Adrenal gland (tissue), 12 donors: ENCODE measurements around the gene SOBP. TPM values are rescaled to one million over a fixed set of nuclear protein-coding genes. Genes with fewer than 3 reads are reported as not detected.

Experiments used
- DNase-seq, 7 donors: peaks; one replicate each; pipeline ENCODE4 v3.0.0-alpha.2; 2019 to 2020
- H3K27ac ChIP-seq, 5 donors: fragments of 200-600 bp; sonication (generic) in 4 of 5; 1 replicate in 3 of 5; 2 replicates in 2 of 5; pipeline versions ENCODE4 v1.5.1 to v1.8.0; 2016 to 2020; ENCODE audit warnings: mild to moderate bottlenecking in 1 of 5
- H3K27me3 ChIP-seq: fragments of 200-600 bp; 2 replicates; pipeline ENCODE4 v1.8.0; 2021
- H3K36me3 ChIP-seq, 2 donors: fragments of 200-600 bp; replicated peaks in 1 of 2; 1 replicate in 1 of 2; 2 replicates in 1 of 2; pipeline versions ENCODE4 v1.5.1 to v1.8.0; 2018 to 2022
- H3K4me1 ChIP-seq, 2 donors: fragments of 200-600 bp; replicated peaks in 1 of 2; 1 replicate in 1 of 2; 2 replicates in 1 of 2; pipeline versions ENCODE4 v1.5.1 to v1.8.0; 2018 to 2021
- H3K4me3 ChIP-seq, 4 donors: fragments of 200-600 bp; sonication (generic) in 3 of 4; one replicate each; pipeline ENCODE4 v1.5.1; 2016 to 2018
- H3K9me3 ChIP-seq, 3 donors: fragments of 200-600 bp; sonication (generic) in 1 of 3; replicated peaks in 1 of 3; 1 replicate in 2 of 3; 2 replicates in 1 of 3; pipeline versions ENCODE4 v1.5.1 to v1.8.0; 2016 to 2021
- CTCF ChIP-seq, 6 experiments: fragments of 450-650 bp in 4 of 6; fragments of 200-600 bp in 2 of 6; sonication (generic) in 1 of 6; IDR thresholded peaks; 1 replicate in 5 of 6; 2 replicates in 1 of 6; pipeline versions ENCODE4 v1.5.1 to v1.8.0; 2016 to 2021; ENCODE audit warnings: antibody characterized with exemption in 6 of 6, mild to moderate bottlenecking in 2 of 6, moderate library complexity in 1 of 6
- POLR2A ChIP-seq, 2 donors: fragments of 450-650 bp; IDR thresholded peaks; one replicate each; pipeline ENCODE4 v1.6.1; 2017; ENCODE audit warnings: antibody characterized with exemption in 2 of 2, mild to moderate bottlenecking in 2 of 2, moderate library complexity in 1 of 2
- WGBS, 4 donors: extraction: QIAGEN DNeasy Blood & Tissue Kit in 2 of 4; methylation state at CpG; one replicate each; pipeline versions ENCODE4 v1.1.5 to v1.1.7; 2013 to 2017; 5-methylcytosine and 5-hydroxymethylcytosine counted together
- intact Hi-C, 2 donors: fragments of 100-400 bp; cut with DNase I; formaldehyde crosslinking; loops; one replicate each; pipeline versions ENCODE4 v1.14.1 to v1.15.0; 2022 to 2023
- polyA plus RNA-seq, 3 donors: library from polyadenylated mRNA; stranded (reverse); fragments of 200-250 nt in 2 of 3; fragments of 350-450 nt in 1 of 3; fragmentation: Illumina TruSeq in 1 of 3; extraction: RNeasy Lipid Tissue Mini Kit (QIAGEN cat#74804) in 1 of 3; gene quantifications; one replicate each; pipeline ENCODE4 v1.2.3, GENCODE V29; 2013 to 2014
- total RNA-seq, 9 donors: library from RNA; depleted of rRNA in 4 of 9; stranded (reverse); fragments of >200 nt in 4 of 9; fragments of 120-200 nt in 1 of 9; fragmentation: NEBNext Ultra II Directional in 1 of 9; extraction: Animal tissue kit (Norgen Biotek cat#: 25700) in 1 of 9; gene quantifications; one replicate each; pipeline versions ENCODE4 v1.1.0 to v1.2.4, GENCODE V29; 2013 to 2023
- donor health status: healthy with polysubstance abuse.
- donor health status: Bipolar disorder and iron deficiency.
- donor health status: DM: yes; HTN: yes; CAD: no.
- donor health status: DM: no; HTN: no; CAD: no.
- donor health status: DM: no; HTN: no; CAD: no.
- donor health status: DM: yes; HTN: yes; CAD: no.

The SOBP gene
- total and polyA plus RNA-seq, 12 donors, result 5.6 to 25.6 (median 12.5) TPM

- peak overlapping the region in 1 of 4 donors; percentile 17 for H3K4me3 ChIP-seq
- peak overlapping the region; percentile 42 to 79 (median 61) for H3K27ac ChIP-seq
- no peaks in the 10 kb centered on the region for H3K9me3 ChIP-seq
- intact Hi-C loops, result no loop called here
- no peaks in the 10 kb centered on the region for H3K27me3 ChIP-seq
- H3K4me1 ChIP-seq, result peaks cover 21 to 36% of the 10 kb centered on the region in 2 donors
- WGBS, 4 donors, result 48 to 52% (median 50%) methylated on average over 6 to 7 of the region's 7 CpGs
- TF ChIP-seq CTCF (IDR thresholded peaks at IDR 0.05), result no peak
- TF ChIP-seq POLR2A (IDR thresholded peaks at IDR 0.05), result no peak
- DNase-seq, result peak in 6 of 7 donors; percentile 67 to 83 (median 76)
- no peaks in the 10 kb centered on the region for H3K36me3 ChIP-seq
These were observed 171.4 kb downstream of the SOBP start for GRCh38 chr6:107661291-107661690.

- peak overlapping the region in 1 of 5 donors; percentile 79 for H3K27ac ChIP-seq
- H3K9me3 ChIP-seq, result no peaks in the 10 kb centered on the region
- H3K4me3 ChIP-seq, result no peak overlapping the region
- H3K36me3 ChIP-seq, result no peaks in the 10 kb centered on the region
- no peaks in the 10 kb centered on the region for H3K27me3 ChIP-seq
- 60 to 89% (median 89%) methylated on average over 4 of the region's 4 CpGs for WGBS, 4 donors
- peaks cover 28 to 31% of the 10 kb centered on the region in 2 donors for H3K4me1 ChIP-seq
- intact Hi-C loops, result no loop called here
- TF ChIP-seq CTCF (IDR thresholded peaks at IDR 0.05) (no peak), POLR2A (IDR thresholded peaks at IDR 0.05) (no peak)
- DNase-seq, result no peak
These were observed 172.4 kb downstream of the SOBP start for GRCh38 chr6:107662333-107662732.

- Histone ChIP-seq H3K36me3 (no peaks in the 10 kb centered on the region), H3K27me3 (no peaks in the 10 kb centered on the region), H3K4me3 (no peak overlapping the region), H3K27ac (no peak overlapping the region), H3K4me1 (peaks cover 26 to 28% of the 10 kb centered on the region in 2 donors), H3K9me3 (no peaks in the 10 kb centered on the region)
- no peak for DNase-seq
- intact Hi-C loops, result no loop called here
- TF ChIP-seq CTCF (IDR thresholded peaks at IDR 0.05) (no peak), POLR2A (IDR thresholded peaks at IDR 0.05) (no peak)
- 83 to 97% (median 89%) methylated on average over 6 of the region's 6 CpGs for WGBS, 4 donors
These were observed 173.4 kb downstream of the SOBP start for GRCh38 chr6:107663308-107663707.

GRCh38 chr6:107665382-107665781 is 175.5 kb downstream of the SOBP start:
- H3K36me3 ChIP-seq, result no peaks in the 10 kb centered on the region
- TF ChIP-seq POLR2A (IDR thresholded peaks at IDR 0.05) (no peak), CTCF (IDR thresholded peaks at IDR 0.05) (no peak)
- H3K4me3 ChIP-seq, result no peak overlapping the region
- DNase-seq, result no peak
- H3K4me1 ChIP-seq, result peaks cover 25% of the 10 kb centered on the region in 2 donors
- H3K27ac ChIP-seq, result no peak overlapping the region
- 74 to 80% (median 78%) methylated on average over 4 of the region's 4 CpGs for WGBS, 4 donors
- intact Hi-C loops, result no loop called here
- H3K9me3 ChIP-seq, result no peaks in the 10 kb centered on the region
- H3K27me3 ChIP-seq, result no peaks in the 10 kb centered on the region
